GM19328 (cell line): ENCODE data around the gene NDUFS6.
"Not testable (repeated sequence)": the region's sequence is repeated elsewhere in the genome, so short reads cannot be mapped to it uniquely, and the experiment has no call there.

Source experiments
- ATAC-seq: cut with Tn5 transposase; IDR thresholded peaks from one replicate; pipeline ENCODE4 v1.9.1; 2021; ENCODE audit warnings: mild to moderate bottlenecking, moderate library complexity; ENCODE audit not compliant: unreplicated experiment

The NDUFS6 gene

DNA sequence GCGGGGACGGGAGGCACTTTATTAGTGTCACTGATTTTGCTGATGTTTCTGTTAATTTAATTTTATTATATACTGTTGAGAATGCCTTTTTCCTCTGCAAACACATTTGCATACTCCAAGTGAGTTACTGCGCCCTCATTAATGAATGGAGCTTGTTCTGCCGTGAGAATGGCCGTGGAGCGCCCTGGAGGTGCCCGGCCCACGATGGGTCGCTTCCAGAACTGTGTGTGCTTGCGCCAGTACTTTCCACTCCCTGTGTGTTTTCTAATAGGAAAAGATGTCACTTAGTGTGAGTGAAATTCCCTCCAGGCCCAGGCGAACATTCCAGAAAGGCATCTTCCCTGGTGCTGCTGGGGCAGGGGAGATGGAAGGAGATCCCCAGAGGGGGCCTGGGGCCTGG is 30.1 kb downstream of the NDUFS6 start:
- ATAC-seq, result no peak

GRCh38 chr5:1831677-1832313 is 30.6 kb downstream of the NDUFS6 start:
- no peak for ATAC-seq

DNA sequence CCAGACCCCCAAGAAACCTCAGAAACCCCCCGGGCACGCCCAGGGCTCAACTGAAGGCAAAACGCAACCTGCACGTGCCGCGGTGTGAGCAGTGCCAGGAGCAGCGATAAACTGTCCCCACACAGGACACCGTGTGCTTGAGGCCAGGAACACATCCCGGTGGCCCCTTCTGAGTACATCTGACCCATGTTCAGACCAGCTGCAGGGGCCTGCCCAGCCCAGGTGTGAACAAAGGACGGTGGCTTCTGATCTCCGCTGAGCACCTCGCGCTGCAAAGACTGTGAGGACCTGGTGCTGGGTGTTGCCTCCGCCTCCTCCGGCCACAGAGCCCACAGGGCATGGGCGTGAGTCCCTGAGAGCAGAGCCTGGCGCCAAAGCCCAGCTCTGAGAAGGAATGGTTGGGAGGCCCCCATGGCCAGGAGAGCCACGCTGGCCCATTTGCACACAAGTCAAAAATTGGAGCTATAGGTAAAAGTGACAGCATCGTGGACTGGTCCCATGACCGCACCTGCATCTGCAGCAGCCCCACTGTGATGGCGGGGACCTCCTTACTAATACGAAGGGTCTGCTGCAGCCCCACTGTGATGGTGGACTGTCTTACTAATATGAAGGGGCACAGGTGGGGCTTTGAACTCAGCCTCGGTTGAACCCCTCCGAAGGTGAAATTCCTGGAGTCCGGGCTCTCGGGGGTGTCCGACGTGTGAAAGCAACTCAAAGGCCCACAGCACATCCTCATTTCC is 31.5 kb downstream of the NDUFS6 start:
- ATAC-seq, result no peak

DNA sequence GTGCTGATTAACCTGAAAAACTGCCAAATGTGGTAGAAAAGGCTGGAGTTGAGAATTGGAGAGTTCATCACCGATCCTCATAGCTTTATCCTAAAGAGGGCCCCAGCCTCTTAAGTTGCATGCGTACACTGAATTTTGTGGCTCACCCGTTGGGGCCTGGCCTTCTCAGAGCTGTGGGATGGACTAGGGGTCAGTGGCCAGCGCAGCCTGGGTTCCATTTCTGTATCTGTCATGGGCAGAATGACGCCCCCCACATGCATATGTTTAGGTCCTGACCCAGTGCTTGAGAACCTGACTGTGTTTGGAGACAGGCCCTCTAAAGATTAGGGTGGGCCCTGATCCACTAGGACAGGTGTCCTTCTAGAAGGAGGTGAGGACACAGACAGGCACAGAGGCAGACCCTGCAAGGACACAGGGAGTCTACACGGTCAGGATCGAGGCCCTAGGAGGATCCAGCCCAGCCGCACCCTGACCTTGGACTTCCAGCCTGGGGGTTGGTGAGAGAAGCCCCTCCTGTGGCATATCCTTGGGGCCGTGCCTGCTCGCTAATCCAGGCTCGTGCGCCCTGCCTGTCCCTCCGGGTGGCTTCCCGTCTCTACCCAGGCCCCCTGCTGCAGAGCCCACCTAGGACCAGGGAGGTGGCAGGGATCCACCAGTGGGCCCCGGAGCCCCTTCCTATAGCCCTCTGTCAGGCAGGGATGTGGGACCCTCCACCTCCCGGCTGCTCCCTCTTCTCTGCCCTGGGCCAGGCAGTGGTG is 32.2 kb downstream of the NDUFS6 start:
- no peak for ATAC-seq

GRCh38 chr5:1834022-1834551 is 32.9 kb downstream of the NDUFS6 start:
- no peak for ATAC-seq

DNA sequence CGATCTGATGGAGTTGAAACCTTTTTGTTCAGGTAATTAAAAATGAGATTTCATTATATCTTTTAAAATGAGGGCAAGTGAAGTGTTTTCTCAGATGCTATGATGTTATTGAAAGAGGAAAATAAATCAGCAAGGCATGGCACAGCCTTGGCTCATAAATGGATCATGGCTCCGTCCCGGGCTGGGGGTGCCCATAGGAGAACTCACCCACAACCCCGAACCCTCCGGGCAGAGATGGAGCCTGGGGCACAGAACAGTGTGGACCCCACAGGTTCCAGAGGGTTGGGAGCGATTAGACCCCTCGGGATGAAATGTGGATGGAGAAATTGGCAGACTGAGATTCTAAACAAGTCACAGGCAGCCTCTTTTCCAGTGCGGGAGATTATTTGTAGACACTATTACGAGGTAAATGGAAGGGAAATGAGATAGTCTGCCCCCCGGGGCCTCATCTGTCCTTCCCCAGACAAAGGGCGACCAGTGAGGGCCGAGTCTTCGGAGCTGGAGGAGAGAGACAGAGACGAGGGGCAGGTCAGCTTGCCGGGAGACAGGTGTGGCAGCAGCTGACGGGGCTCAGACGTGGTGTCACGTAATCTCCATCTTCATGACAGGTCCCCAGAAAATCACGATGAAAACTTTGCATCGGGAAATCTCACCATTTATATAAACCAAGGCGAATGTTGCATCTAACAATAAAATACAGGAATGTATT is 33.7 kb downstream of the NDUFS6 start:
- ATAC-seq, result no peak

- no peak for ATAC-seq
These were observed 34.2 kb downstream of the NDUFS6 start for GRCh38 chr5:1835431-1835830.

GRCh38 chr5:1836176-1836890 is 35.1 kb downstream of the NDUFS6 start:
- ATAC-seq, result no peak

- ATAC-seq, result no peak
These were observed 36.0 kb downstream of the NDUFS6 start for GRCh38 chr5:1836891-1837880.

- no peak for ATAC-seq
These were observed 36.8 kb downstream of the NDUFS6 start for GRCh38 chr5:1838013-1838412.

GRCh38 chr5:1840071-1840547 is 38.9 kb downstream of the NDUFS6 start:
- no peak for ATAC-seq

DNA sequence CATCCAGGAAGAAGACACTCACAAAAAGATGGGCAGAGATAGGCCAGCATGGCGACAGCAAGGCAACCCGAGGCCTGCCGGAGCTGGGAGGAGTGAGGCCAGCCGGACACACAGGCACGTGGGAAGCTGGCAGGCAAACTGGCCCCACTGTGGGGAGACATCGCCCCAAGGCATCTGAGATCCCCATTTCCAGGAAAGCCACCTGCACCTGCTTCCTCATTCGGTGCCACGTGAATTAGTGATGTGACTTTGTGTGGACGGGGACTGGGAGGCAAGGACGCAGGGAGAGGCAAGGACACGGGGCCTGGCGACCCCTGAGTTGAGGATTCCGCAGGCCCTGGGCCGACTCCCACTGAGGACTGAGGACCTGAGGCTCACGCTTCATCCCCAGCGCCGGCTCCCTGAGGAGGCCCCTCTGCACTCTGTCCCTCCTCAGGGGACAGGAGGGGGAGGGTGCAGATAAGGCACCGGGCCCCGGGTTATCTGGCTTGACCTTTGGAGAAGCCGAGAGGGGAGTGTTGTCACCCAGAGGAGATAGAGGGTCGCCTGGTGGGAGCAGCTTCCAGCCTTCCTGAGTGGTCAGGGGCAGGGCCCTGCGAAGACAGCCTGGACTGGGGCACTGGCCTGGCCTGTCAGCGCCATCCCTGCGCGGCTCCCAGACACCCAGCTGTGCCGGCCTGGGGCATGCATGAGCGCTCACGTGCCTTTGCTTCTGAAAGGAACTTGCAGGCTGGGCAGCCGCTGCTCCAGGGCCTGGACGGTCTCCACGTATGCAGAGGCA is 39.7 kb downstream of the NDUFS6 start:
- ATAC-seq, result no peak

GRCh38 chr5:1842004-1842819 is 41.0 kb downstream of the NDUFS6 start:
- no peak for ATAC-seq

GRCh38 chr5:1843761-1844160 is 42.6 kb downstream of the NDUFS6 start:
- ATAC-seq, result not testable (repeated sequence)

- no peak for ATAC-seq
These were observed 43.7 kb downstream of the NDUFS6 start for GRCh38 chr5:1844708-1845436.

DNA sequence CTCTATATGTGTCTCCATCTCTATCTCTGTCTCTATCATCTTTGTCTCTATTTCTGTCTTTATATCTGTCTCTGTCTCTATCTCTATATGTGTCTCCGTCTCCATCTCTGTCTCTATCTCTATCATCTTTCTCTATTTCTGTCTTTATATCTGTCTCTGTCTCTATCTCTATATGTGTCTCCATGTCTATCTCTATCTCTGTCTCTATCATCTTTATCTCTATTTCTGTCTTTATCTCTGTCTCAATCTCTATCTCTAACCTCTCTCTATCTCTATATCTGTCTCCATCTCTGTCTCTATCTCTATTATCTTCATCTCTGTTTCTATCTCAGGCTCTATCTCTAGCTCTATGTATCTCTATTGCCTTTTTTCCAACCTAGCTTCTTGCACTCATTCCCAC is 44.5 kb downstream of the NDUFS6 start:
- ATAC-seq, result no peak

DNA sequence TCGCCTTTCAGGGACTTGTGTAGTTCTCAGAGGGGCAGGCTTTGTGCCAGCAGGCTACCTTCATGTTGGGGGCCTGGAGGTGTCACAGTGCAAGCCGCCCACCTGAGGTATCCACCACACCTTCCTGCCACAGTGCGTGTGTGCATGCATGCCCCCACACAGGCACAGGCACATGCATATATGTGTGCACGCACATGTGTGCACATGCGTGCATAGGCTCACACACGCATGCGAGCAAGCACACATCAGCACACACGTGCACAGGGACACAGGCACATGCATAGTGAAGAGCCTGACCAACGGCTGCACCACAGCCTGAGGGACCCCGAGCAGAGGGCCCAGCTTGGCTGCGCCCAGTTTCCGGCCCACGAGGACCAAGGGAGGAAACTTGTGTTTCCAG is 45.4 kb downstream of the NDUFS6 start:
- ATAC-seq, result no peak
